Fibroblast of skin of left quadriceps (primary cell): ENCODE results near the gene SERINC2.

Source experiments
- DNase-seq, 2 experiments: peaks; one replicate each; pipeline ENCODE4 v3.0.0-alpha.2; 2013; ENCODE audit warnings: low read depth in 2 of 2

SERINC2 gene

GRCh38 chr1:31434101-31434871, 21.3 kb downstream of the SERINC2 start:
- DNase-seq, result no peak

GRCh38 chr1:31434979-31435378, 22.0 kb downstream of the SERINC2 start:
- no peak for DNase-seq

GRCh38 chr1:31435471-31436409, 22.7 kb downstream of the SERINC2 start:
- no peak for DNase-seq

- DNase-seq, result no peak
Observed at GRCh38 chr1:31436596-31437432, 23.8 kb downstream of the SERINC2 start.

GRCh38 chr1:31437433-31438037, 24.5 kb downstream of the SERINC2 start:
- no peak for DNase-seq

GRCh38 chr1:31439276-31439675, 26.3 kb downstream of the SERINC2 start:
- no peak for DNase-seq

GRCh38 chr1:31441073-31441472, 28.1 kb downstream of the SERINC2 start:
- DNase-seq, result no peak

GRCh38 chr1:31441558-31441957, 28.5 kb downstream of the SERINC2 start:
- no peak for DNase-seq

GRCh38 chr1:31441970-31442647, 29.1 kb downstream of the SERINC2 start:
- no peak for DNase-seq

- no peak for DNase-seq
Observed at GRCh38 chr1:31442648-31442994, 29.6 kb downstream of the SERINC2 start.

- no peak for DNase-seq
Observed at GRCh38 chr1:31443673-31444072, 30.7 kb downstream of the SERINC2 start.

- DNase-seq, result no peak
Observed at GRCh38 chr1:31444725-31445448, 31.9 kb downstream of the SERINC2 start.

- DNase-seq, result no peak
Observed at GRCh38 chr1:31445951-31446350, 32.9 kb downstream of the SERINC2 start.

GRCh38 chr1:31447210-31447609, 34.2 kb downstream of the SERINC2 start:
- no peak for DNase-seq

- no peak for DNase-seq
Observed at GRCh38 chr1:31453384-31454079, 40.5 kb downstream of the SERINC2 start.

GRCh38 chr1:31458287-31458896, 45.4 kb downstream of the SERINC2 start:
- DNase-seq, result no peak

GRCh38 chr1:31460027-31460426, 47.0 kb downstream of the SERINC2 start:
- DNase-seq, result no peak

- no peak for DNase-seq
Observed at GRCh38 chr1:31467005-31467674, 54.1 kb downstream of the SERINC2 start.
